K562 (cell line): Measurements from ENCODE around the gene DPH6. TPM values are rescaled to one million over a fixed set of nuclear protein-coding genes. Genes with fewer than 3 reads are reported as not detected.

Experiments
- CBFA2T2 ChIP-seq: fragments of 450-650 bp; conservative IDR thresholded peaks from 2 replicates; pipeline ENCODE4 v1.6.1; 2017; ENCODE audit warnings: mild to moderate bottlenecking
- CBFA2T3 ChIP-seq: fragments of 450-650 bp; IDR thresholded peaks from 2 replicates; pipeline ENCODE4 v1.6.1; 2017
- FOXJ2 ChIP-seq: fragments of 200-800 bp; sonication (Bioruptor generic); IDR thresholded peaks from 2 replicates; pipeline ENCODE4 v1.6.1; 2016; ENCODE audit warnings: missing genetic modification characterization, missing compliant biosample characterization
- HMG20B ChIP-seq: fragments of 250-450 bp; sonication (Bioruptor Pico); IDR thresholded peaks from 2 replicates; pipeline ENCODE4 v1.5.0; 2021; ENCODE audit warnings: mild to moderate bottlenecking
- JUND ChIP-seq, 2 experiments: IDR thresholded peaks; 2 replicates in 1 of 2; 3 replicates in 1 of 2; pipeline ENCODE4 v1.6.1; 2011; ENCODE audit warnings: borderline replicate concordance in 2 of 2, low read depth in 2 of 2, low read length in 2 of 2, improper control_type of control experiment in 1 of 2, missing biosample characterization in 1 of 2, missing genetic modification characterization in 1 of 2, missing genetic modification reagents in 1 of 2
- MCM7 ChIP-seq, 2 experiments: fragments of 450-650 bp; IDR thresholded peaks; 2 replicates each; pipeline ENCODE4 v1.6.1; 2016 to 2018
- NFYB ChIP-seq: IDR thresholded peaks from 2 replicates; pipeline ENCODE4 v1.6.1; 2011; ENCODE audit warnings: mild to moderate bottlenecking, moderate library complexity; ENCODE audit not compliant: insufficient read length; ENCODE audit errors: extremely low read depth
- SIN3B ChIP-seq: fragments of 450-650 bp; IDR thresholded peaks from 2 replicates; pipeline ENCODE4 v1.6.1; 2017; ENCODE audit warnings: low read depth, mild to moderate bottlenecking, moderate library complexity
- ZNF57 ChIP-seq: fragments of 450-650 bp; formaldehyde crosslinking; IDR thresholded peaks from 2 replicates; pipeline ENCODE4 v1.4.0; 2020; ENCODE audit warnings: mild to moderate bottlenecking, moderate library complexity
- polyA plus RNA-seq, 8 experiments: library from polyadenylated mRNA; depleted of rRNA in 4 of 8; stranded (reverse) in 5 of 8; unstranded in 3 of 8; fragments of >200 nt; fragmentation: Nextera tagmentation in 2 of 8; fragmentation: Illumina TruSeq in 1 of 8; extraction: Ambion mirVana in 2 of 8; extraction: Trizol in 1 of 8; gene quantifications; 2 replicates each; pipeline versions ENCODE4 v1.2.1 to v1.2.3, GENCODE V29; 2011 to 2014; ENCODE audit warnings: inconsistent platforms in 1 of 8, missing spikeins in 1 of 8
- total RNA-seq, 7 experiments: library from RNA; depleted of rRNA in 6 of 7; stranded (reverse); fragments of >200 nt in 6 of 7; fragmentation: Illumina TruSeq in 2 of 7; extraction: Trizol in 2 of 7; gene quantifications; 2 replicates each; pipeline versions ENCODE4 v1.2.1 to v1.2.3, GENCODE V29; 2011 to 2021; ENCODE audit warnings: low replicate concordance in 1 of 7
- TF ChIP-seq, protein P1 (sequence below): fragments of 450-650 bp; IDR thresholded peaks from 2 replicates; pipeline ENCODE4 v1.6.1; 2017; ENCODE audit warnings: antibody characterized with exemption, mild to moderate bottlenecking
- TF ChIP-seq, protein P2 (sequence below), 2 experiments: fragments of 450-650 bp; IDR thresholded peaks; 2 replicates each; pipeline ENCODE4 v1.6.1; 2018; ENCODE audit warnings: mild to moderate bottlenecking in 2 of 2, low read depth in 1 of 2; ENCODE audit not compliant: partially characterized antibody in 2 of 2
- TF ChIP-seq, protein P3 (sequence below): fragments of 250-450 bp; sonication (Bioruptor Pico); IDR thresholded peaks from 2 replicates; pipeline ENCODE4 v1.8.0; 2022; ENCODE audit warnings: moderate library complexity, mild to moderate bottlenecking, inconsistent platforms

DPH6 gene
- total and polyA plus RNA-seq, 9 of the 15 experiments (the other 6 are each of a cell fraction or from before 2014, with no cell fraction given) = 10.1 to 69.1 (median 18.8) TPM

DNA sequence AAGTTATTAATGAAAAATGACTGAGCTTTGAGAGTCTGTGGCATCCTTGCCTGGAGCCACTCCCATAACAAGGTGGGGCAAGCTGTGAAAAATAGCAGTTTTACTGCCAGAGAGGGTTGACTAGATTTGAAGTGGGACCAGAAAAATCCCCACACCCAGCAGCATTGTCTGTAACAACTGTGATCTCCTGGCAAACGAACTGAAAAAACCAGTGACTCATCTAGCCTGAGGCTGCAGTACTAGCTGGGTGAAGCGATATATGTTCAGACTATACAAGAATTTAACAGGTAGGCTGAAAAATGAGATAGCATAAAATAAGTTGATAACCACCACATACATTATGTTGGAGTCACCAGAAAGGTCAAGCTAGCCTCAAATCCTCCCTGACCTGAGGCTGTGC, 64.0 kb downstream of the DPH6 start (continued):
- TF ChIP-seq, protein P1, sequence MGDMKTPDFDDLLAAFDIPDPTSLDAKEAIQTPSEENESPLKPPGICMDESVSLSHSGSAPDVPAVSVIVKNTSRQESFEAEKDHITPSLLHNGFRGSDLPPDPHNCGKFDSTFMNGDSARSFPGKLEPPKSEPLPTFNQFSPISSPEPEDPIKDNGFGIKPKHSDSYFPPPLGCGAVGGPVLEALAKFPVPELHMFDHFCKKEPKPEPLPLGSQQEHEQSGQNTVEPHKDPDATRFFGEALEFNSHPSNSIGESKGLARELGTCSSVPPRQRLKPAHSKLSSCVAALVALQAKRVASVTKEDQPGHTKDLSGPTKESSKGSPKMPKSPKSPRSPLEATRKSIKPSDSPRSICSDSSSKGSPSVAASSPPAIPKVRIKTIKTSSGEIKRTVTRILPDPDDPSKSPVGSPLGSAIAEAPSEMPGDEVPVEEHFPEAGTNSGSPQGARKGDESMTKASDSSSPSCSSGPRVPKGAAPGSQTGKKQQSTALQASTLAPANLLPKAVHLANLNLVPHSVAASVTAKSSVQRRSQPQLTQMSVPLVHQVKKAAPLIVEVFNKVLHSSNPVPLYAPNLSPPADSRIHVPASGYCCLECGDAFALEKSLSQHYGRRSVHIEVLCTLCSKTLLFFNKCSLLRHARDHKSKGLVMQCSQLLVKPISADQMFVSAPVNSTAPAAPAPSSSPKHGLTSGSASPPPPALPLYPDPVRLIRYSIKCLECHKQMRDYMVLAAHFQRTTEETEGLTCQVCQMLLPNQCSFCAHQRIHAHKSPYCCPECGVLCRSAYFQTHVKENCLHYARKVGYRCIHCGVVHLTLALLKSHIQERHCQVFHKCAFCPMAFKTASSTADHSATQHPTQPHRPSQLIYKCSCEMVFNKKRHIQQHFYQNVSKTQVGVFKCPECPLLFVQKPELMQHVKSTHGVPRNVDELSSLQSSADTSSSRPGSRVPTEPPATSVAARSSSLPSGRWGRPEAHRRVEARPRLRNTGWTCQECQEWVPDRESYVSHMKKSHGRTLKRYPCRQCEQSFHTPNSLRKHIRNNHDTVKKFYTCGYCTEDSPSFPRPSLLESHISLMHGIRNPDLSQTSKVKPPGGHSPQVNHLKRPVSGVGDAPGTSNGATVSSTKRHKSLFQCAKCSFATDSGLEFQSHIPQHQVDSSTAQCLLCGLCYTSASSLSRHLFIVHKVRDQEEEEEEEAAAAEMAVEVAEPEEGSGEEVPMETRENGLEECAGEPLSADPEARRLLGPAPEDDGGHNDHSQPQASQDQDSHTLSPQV = no peak
- TF ChIP-seq MCM7 (IDR thresholded peaks at IDR 0.05) = no peak
- peak; percentile 41; the same call in 1 of the 2 replicates for TF ChIP-seq JUND (IDR thresholded peaks at IDR 0.05; ENCODE audit: borderline replicate concordance, low read depth, low read length)
- 0 out of 3 replicates have a peak, but pooled peaks have one; percentile 16 for TF ChIP-seq JUND (tag; IDR thresholded peaks at IDR 0.05; ENCODE audit: borderline replicate concordance, low read depth, low read length)
- no peak for TF ChIP-seq NFYB
- peak; percentile 68 for TF ChIP-seq CBFA2T3
- no peak for TF ChIP-seq ZNF57 (CRISPR knock-in tag)
- no peak for TF ChIP-seq FOXJ2 (tag)
- no peak for TF ChIP-seq HMG20B (CRISPR knock-in tag)
- TF ChIP-seq, protein P2, sequence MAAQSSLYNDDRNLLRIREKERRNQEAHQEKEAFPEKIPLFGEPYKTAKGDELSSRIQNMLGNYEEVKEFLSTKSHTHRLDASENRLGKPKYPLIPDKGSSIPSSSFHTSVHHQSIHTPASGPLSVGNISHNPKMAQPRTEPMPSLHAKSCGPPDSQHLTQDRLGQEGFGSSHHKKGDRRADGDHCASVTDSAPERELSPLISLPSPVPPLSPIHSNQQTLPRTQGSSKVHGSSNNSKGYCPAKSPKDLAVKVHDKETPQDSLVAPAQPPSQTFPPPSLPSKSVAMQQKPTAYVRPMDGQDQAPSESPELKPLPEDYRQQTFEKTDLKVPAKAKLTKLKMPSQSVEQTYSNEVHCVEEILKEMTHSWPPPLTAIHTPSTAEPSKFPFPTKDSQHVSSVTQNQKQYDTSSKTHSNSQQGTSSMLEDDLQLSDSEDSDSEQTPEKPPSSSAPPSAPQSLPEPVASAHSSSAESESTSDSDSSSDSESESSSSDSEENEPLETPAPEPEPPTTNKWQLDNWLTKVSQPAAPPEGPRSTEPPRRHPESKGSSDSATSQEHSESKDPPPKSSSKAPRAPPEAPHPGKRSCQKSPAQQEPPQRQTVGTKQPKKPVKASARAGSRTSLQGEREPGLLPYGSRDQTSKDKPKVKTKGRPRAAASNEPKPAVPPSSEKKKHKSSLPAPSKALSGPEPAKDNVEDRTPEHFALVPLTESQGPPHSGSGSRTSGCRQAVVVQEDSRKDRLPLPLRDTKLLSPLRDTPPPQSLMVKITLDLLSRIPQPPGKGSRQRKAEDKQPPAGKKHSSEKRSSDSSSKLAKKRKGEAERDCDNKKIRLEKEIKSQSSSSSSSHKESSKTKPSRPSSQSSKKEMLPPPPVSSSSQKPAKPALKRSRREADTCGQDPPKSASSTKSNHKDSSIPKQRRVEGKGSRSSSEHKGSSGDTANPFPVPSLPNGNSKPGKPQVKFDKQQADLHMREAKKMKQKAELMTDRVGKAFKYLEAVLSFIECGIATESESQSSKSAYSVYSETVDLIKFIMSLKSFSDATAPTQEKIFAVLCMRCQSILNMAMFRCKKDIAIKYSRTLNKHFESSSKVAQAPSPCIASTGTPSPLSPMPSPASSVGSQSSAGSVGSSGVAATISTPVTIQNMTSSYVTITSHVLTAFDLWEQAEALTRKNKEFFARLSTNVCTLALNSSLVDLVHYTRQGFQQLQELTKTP (IDR thresholded peaks at IDR 0.05; ENCODE audit: low read depth in 1 of 2, partially characterized antibody in 2 of 2) = no peak
- no peak for TF ChIP-seq SIN3B
- TF ChIP-seq, protein P3, sequence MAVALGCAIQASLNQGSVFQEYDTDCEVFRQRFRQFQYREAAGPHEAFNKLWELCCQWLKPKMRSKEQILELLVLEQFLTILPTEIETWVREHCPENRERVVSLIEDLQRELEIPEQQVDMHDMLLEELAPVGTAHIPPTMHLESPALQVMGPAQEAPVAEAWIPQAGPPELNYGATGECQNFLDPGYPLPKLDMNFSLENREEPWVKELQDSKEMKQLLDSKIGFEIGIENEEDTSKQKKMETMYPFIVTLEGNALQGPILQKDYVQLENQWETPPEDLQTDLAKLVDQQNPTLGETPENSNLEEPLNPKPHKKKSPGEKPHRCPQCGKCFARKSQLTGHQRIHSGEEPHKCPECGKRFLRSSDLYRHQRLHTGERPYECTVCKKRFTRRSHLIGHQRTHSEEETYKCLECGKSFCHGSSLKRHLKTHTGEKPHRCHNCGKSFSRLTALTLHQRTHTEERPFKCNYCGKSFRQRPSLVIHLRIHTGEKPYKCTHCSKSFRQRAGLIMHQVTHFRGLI (CRISPR knock-in tag) = no peak
- 0 out of 2 replicates have a peak, but pooled peaks have one; percentile 15 for TF ChIP-seq CBFA2T2
